Ovary (tissue), 3 donors: ENCODE results near the gene WNK2.

Experiments used
- CTCF ChIP-seq, 3 donors: fragments of 450-650 bp in 2 of 3; fragments of 200-600 bp in 1 of 3; IDR thresholded peaks; one replicate each; pipeline versions ENCODE4 v1.5.1 to v1.8.0; 2016 to 2022; ENCODE audit warnings: antibody characterized with exemption in 3 of 3, mild to moderate bottlenecking in 1 of 3
- EP300 ChIP-seq: sonication (generic); formaldehyde crosslinking; IDR thresholded peaks from one replicate; pipeline ENCODE4 v1.6.1; 2017; ENCODE audit warnings: antibody characterized with exemption
- donor health status: DM: no; HTN: no; CAD: no.

GRCh38 chr9:93295456-93296076, 111.6 kb downstream of the WNK2 start:
- TF ChIP-seq CTCF (IDR thresholded peaks at IDR 0.05) (no peak), EP300 (no peak)
